Panc1 (cell line): ENCODE data around the gene CD46. TPM values are rescaled to one million over a fixed set of nuclear protein-coding genes. Genes with fewer than 3 reads are reported as not detected.

Source experiments
- ATAC-seq: fragments of 200-7000 bp; cut with Tn5 transposase; 2 replicates; pipeline ENCODE4 v1.9.1; 2020; ENCODE audit warnings: mild to moderate bottlenecking, moderate library complexity
- BruUV-seq: library from RNA; stranded (reverse); fragments of 400-500 nt; replicated peaks from 2 replicates; lab custom pipeline; 2021; lab: Mats Ljungman, UMichigan
- CTCF ChIA-PET: fragments of 300-600 bp; sonication (Branson Sonifier 250); formaldehyde crosslinking; loops from one replicate; lab custom pipeline; 2022; ENCODE audit warnings: antibody characterized with exemption; lab: Charles Lee
- POLR2A ChIA-PET: fragments of 300-600 bp; sonication (Branson Sonifier 250); formaldehyde crosslinking; loops from one replicate; lab custom pipeline; 2022; ENCODE audit warnings: antibody characterized with exemption; lab: Charles Lee
- DNase-seq: peaks from one replicate; pipeline ENCODE4 v3.0.0-alpha.2; 2010; ENCODE audit warnings: low read depth, low spot score
- H3K27ac ChIP-seq: 2 replicates; pipeline ENCODE4 v1.5.1; 2011; ENCODE audit warnings: mild to moderate bottlenecking, low read length, inconsistent platforms
- H3K27me3 ChIP-seq: fragments of 200-500 bp; sonication (Bioruptor generic); 2 replicates; pipeline ENCODE4 v1.6.0; 2014; ENCODE audit warnings: low read length, inconsistent platforms; ENCODE audit not compliant: control insufficient read depth, insufficient read depth
- H3K36me3 ChIP-seq: fragments of 200-500 bp; sonication (Bioruptor generic); 2 replicates; pipeline ENCODE4 v1.5.1; 2014; ENCODE audit warnings: inconsistent platforms, mild to moderate bottlenecking, low read length, moderate library complexity; ENCODE audit not compliant: control insufficient read depth, insufficient read depth
- H3K4me1 ChIP-seq: 2 replicates; pipeline ENCODE4 v1.5.1; 2011; ENCODE audit warnings: inconsistent platforms, mild to moderate bottlenecking, low read length, moderate library complexity; ENCODE audit not compliant: control insufficient read depth, insufficient read depth
- H3K4me3 ChIP-seq, 2 experiments: 2 replicates each; pipeline ENCODE4 v1.5.1; 2011 to 2012; ENCODE audit warnings: low read depth in 2 of 2, low read length in 2 of 2, mild to moderate bottlenecking in 2 of 2, inconsistent platforms in 1 of 2, moderate library complexity in 1 of 2
- H3K9me3 ChIP-seq: fragments of 200-500 bp; sonication (Bioruptor generic); 2 replicates; pipeline ENCODE4 v1.5.1; 2014; ENCODE audit warnings: low read depth, mild to moderate bottlenecking, inconsistent platforms, low read length, moderate library complexity; ENCODE audit not compliant: control insufficient read depth, insufficient read depth
- CTCF ChIP-seq: fragments of 450-650 bp; IDR thresholded peaks from 2 replicates; pipeline ENCODE4 v1.5.1; 2017; ENCODE audit warnings: mild to moderate bottlenecking
- POLR2AphosphoS5 ChIP-seq: IDR thresholded peaks from 2 replicates; pipeline ENCODE4 v1.6.1; 2012; ENCODE audit warnings: mild to moderate bottlenecking, low read depth, low read length, moderate library complexity
- REST ChIP-seq, 2 experiments: IDR thresholded peaks; 2 replicates each; pipeline ENCODE4 v1.6.1; 2011 to 2012; ENCODE audit warnings: low read depth in 2 of 2, control low read depth in 1 of 2, low read length in 1 of 2, mild to moderate bottlenecking in 1 of 2, moderate library complexity in 1 of 2; ENCODE audit not compliant: insufficient read depth in 1 of 2
- SIN3A ChIP-seq: IDR thresholded peaks from 2 replicates; pipeline ENCODE4 v1.6.1; 2012; ENCODE audit warnings: low read depth, mild to moderate bottlenecking, low read length, moderate library complexity, borderline replicate concordance; ENCODE audit not compliant: insufficient read depth
- TCF7L2 ChIP-seq: IDR thresholded peaks from 2 replicates; pipeline ENCODE4 v1.6.1; 2011; ENCODE audit warnings: mild to moderate bottlenecking, low read depth, low read length, inconsistent platforms
- in situ Hi-C: cut with HindIII; loops from 2 replicates; pipeline ENCODE4 v1.10.0; 2016; ENCODE audit warnings: low sequenced_read_pairs, low pct_unique_long_range_greater_than_20kb
- intact Hi-C: fragments of 100-400 bp; cut with micrococcal nuclease; formaldehyde crosslinking; loops from one replicate; pipeline ENCODE4 v1.10.0; 2022; ENCODE audit not compliant: unreplicated experiment
- total RNA-seq: library from RNA; stranded (reverse); gene quantifications from one replicate; pipeline ENCODE4 v1.2.1, GENCODE V29; 2021; ENCODE audit not compliant: unreplicated experiment

The CD46 gene
- total RNA-seq, 1 experiment from 2014 or later, result 128 TPM

- no peak for ATAC-seq
- CTCF ChIA-PET, result no interaction called here
- Histone ChIP-seq H3K27me3 (no peaks in the 10 kb centered on the region), H3K4me1 (no peaks in the 10 kb centered on the region), H3K27ac (no peak overlapping the region), H3K9me3 (no peaks in the 10 kb centered on the region), H3K4me3 (no peak overlapping the region), H3K36me3 (no peaks in the 10 kb centered on the region)
- no peak for TF ChIP-seq REST (IDR thresholded peaks at IDR 0.05; ENCODE audit: insufficient read depth in 1 of 2, low read depth in 2 of 2, low read length in 1 of 2)
- no peak for TF ChIP-seq CTCF
- TF ChIP-seq TCF7L2, result no peak
- no peak for TF ChIP-seq POLR2AphosphoS5
- no peak for TF ChIP-seq SIN3A
- no TSS peak for BruUV-seq
- POLR2A ChIA-PET, result no interaction called here
- in situ Hi-C loops, result no loop called here
- intact Hi-C loops, result no loop called here
- no peak for DNase-seq
These were observed 54.1 kb downstream of the CD46 start for GRCh38 chr1:207805841-207806421.

- Histone ChIP-seq H3K36me3 (no peaks in the 10 kb centered on the region), H3K4me3 (no peak overlapping the region), H3K27ac (no peak overlapping the region), H3K27me3 (no peaks in the 10 kb centered on the region), H3K9me3 (no peaks in the 10 kb centered on the region), H3K4me1 (no peaks in the 10 kb centered on the region)
- no TSS peak for BruUV-seq
- no peak for DNase-seq
- ATAC-seq, result no peak
- intact Hi-C loops, result no loop called here
- TF ChIP-seq REST (IDR thresholded peaks at IDR 0.05; ENCODE audit: insufficient read depth in 1 of 2, low read depth in 2 of 2, low read length in 1 of 2), result no peak
- POLR2A ChIA-PET, result no interaction called here
- in situ Hi-C loops, result no loop called here
- CTCF ChIA-PET, result interaction anchor here (0.6 kb wide), 1 partner anchor 9 kb away, joined by 3 read pairs; no protein-coding TSS in a partner anchor
These were observed 54.9 kb downstream of the CD46 start for GRCh38 chr1:207806531-207807325.
